Measurements from ENCODE around the gene PEX7.
"Not testable (repeated sequence)": the region's sequence is repeated elsewhere in the genome, so short reads cannot be mapped to it uniquely, and the experiment has no call there.

PEX7 gene

GRCh38 chr6:136801581-136801980 lies 20.8 kb upstream of the PEX7 start:
- H3K27ac ChIP-seq, result no peak overlapping the region
- TF ChIP-seq, protein P1, sequence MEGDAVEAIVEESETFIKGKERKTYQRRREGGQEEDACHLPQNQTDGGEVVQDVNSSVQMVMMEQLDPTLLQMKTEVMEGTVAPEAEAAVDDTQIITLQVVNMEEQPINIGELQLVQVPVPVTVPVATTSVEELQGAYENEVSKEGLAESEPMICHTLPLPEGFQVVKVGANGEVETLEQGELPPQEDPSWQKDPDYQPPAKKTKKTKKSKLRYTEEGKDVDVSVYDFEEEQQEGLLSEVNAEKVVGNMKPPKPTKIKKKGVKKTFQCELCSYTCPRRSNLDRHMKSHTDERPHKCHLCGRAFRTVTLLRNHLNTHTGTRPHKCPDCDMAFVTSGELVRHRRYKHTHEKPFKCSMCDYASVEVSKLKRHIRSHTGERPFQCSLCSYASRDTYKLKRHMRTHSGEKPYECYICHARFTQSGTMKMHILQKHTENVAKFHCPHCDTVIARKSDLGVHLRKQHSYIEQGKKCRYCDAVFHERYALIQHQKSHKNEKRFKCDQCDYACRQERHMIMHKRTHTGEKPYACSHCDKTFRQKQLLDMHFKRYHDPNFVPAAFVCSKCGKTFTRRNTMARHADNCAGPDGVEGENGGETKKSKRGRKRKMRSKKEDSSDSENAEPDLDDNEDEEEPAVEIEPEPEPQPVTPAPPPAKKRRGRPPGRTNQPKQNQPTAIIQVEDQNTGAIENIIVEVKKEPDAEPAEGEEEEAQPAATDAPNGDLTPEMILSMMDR (IDR thresholded peaks at IDR 0.05), result no peak
- no peak for TF ChIP-seq ZFX (IDR thresholded peaks at IDR 0.05; ENCODE audit: borderline replicate concordance)

DNA sequence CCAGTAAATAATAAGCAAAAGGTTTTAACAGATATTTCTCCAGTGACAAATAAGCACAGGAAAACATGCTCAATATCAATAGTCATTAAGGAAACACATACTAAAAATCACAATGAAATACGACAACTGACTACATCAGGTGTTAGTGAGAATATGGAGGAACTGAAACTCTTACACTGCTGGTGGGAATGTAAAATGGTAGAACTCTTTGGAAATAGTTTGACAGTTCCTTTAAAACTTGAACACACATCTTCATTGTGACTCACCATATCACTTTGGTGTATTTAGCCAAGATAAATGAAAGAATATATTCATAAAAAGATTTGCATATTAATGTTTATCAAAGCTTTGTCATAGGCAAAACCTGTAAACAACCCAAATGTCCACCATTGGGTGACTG lies 18.8 kb upstream of the PEX7 start:
- H3K27ac ChIP-seq, result no peak overlapping the region
- TF ChIP-seq ZFX (IDR thresholded peaks at IDR 0.05; ENCODE audit: borderline replicate concordance), result no peak
- TF ChIP-seq, protein P1 (IDR thresholded peaks at IDR 0.05), result no peak

GRCh38 chr6:136809091-136809860 lies 13.1 kb upstream of the PEX7 start:
- no peak overlapping the region for H3K27ac ChIP-seq
- TF ChIP-seq ZFX (IDR thresholded peaks at IDR 0.05; ENCODE audit: borderline replicate concordance), result no peak
- TF ChIP-seq, protein P1 (IDR thresholded peaks at IDR 0.05), result no peak

DNA sequence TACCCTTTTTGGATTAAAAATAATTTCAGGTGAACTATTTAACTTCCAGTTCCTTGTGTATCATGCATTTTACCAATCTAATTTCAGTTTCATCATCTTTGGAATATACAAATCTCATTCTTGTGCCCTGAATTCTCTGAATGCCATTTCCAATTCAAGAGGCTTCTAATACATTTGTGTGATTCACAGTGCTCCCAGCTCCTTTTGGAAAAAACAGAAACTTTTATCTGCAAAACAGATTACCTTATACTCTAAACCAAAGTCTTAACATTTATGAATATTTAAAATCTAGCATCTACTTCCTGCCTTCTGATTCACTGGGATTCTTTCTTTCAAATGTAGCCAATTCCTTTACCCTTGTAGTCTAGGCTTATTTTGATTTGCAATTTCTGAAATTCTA lies 11.1 kb upstream of the PEX7 start:
- no peak overlapping the region for H3K27ac ChIP-seq

GRCh38 chr6:136812174-136812573 lies 10.2 kb upstream of the PEX7 start:
- no peak overlapping the region for H3K27ac ChIP-seq

More for the DNA sequence above, 11.1 kb upstream of the PEX7 start:
- TF ChIP-seq, protein P1 (IDR thresholded peaks at IDR 0.05), result no peak
- TF ChIP-seq ZFX (IDR thresholded peaks at IDR 0.05; ENCODE audit: borderline replicate concordance), result no peak

GRCh38 chr6:136815608-136816007 lies 6.8 kb upstream of the PEX7 start:
- not testable (repeated sequence) for H3K27ac ChIP-seq

More at GRCh38 chr6:136812174-136812573, 10.2 kb upstream of the PEX7 start:
- no peak for TF ChIP-seq ZFX (IDR thresholded peaks at IDR 0.05; ENCODE audit: borderline replicate concordance)

DNA sequence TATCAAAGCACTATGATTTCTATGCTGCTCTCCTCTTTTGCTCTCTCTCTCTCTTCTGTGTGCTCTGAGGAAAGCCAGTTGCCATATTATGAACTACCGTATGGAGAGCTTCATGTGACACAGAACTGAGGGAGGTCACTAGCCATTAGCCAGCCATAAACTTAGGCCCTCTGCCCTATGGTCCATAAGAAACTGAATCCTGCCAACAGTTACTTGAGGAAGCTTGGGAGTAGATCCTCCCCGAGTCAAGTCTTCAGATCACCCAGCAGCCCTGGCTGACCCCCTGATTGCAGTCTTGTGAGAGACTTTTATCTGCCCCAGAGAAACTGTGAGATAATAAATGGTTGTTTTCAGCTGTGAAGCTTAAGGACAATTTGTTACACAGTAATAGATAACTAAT lies 5.7 kb upstream of the PEX7 start:
- TF ChIP-seq, protein P1 (IDR thresholded peaks at IDR 0.05), result no peak
- TF ChIP-seq ZFX (IDR thresholded peaks at IDR 0.05; ENCODE audit: borderline replicate concordance), result no peak
- no peak overlapping the region for H3K27ac ChIP-seq

DNA sequence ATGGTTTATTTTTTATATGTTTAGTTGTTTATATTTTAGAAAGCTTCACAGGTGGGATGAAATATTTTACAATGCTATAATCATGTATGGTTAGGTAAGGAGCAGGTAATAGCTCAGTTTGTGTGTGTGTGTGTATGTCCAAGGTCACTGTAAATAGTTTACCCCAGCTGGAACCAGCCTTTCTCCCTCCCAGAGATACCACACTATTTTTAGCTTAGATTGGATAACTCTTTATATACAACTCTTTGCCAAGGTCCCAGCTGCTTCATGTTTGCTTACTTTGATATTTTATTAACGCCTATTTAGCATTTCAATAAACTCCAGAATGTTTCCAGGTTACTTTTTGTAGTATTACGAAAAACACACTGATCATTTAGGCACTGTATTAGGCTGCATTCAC lies 1.8 kb upstream of the PEX7 start:
- H3K27ac ChIP-seq, result no peak overlapping the region
- TF ChIP-seq ZFX (IDR thresholded peaks at IDR 0.05; ENCODE audit: borderline replicate concordance), result no peak
- TF ChIP-seq, protein P1 (IDR thresholded peaks at IDR 0.05), result no peak
